ENCODE measurements around the gene SIRT3. TPM values are rescaled to one million over a fixed set of nuclear protein-coding genes. Genes with fewer than 3 reads are reported as not detected.

The SIRT3 gene
- total and polyA plus RNA-seq, 2 of the 13 experiments (the other 11 are each of a cell fraction or from before 2014, with no cell fraction given) = 15.1 to 18.2 TPM

- no peak for TF ChIP-seq ZNF44 (CRISPR knock-in tag; IDR thresholded peaks at IDR 0.05)
- no peak for TF ChIP-seq CTCF (CRISPR knock-in tag; IDR thresholded peaks at IDR 0.05)
- TF ChIP-seq ZBTB33 (CRISPR knock-in tag; IDR thresholded peaks at IDR 0.05) = no peak
- no peak for TF ChIP-seq TP53 (CRISPR knock-in tag; conservative IDR thresholded peaks at IDR 0.05)
- no peak for TF ChIP-seq ZNF773 (CRISPR knock-in tag; IDR thresholded peaks at IDR 0.05; ENCODE audit: borderline replicate concordance)
- TF ChIP-seq ISX (CRISPR knock-in tag; conservative IDR thresholded peaks at IDR 0.05) = no peak
- TF ChIP-seq SNAI1 (CRISPR knock-in tag; IDR thresholded peaks at IDR 0.05; ENCODE audit: borderline replicate concordance) = no peak
- TF ChIP-seq EP300 (IDR thresholded peaks at IDR 0.05; ENCODE audit: low read depth in 2 of 2, low read length in 2 of 2) = no peak
- TF ChIP-seq EP300 (CRISPR knock-in tag; IDR thresholded peaks at IDR 0.05; ENCODE audit: borderline replicate concordance) = no peak
- no peak for TF ChIP-seq NBN (conservative IDR thresholded peaks at IDR 0.05)
Measured at GRCh38 chr11:221998-222789, 13.9 kb downstream of the SIRT3 start (continued).
